HG03097 (cell line): ENCODE data around the gene NFIL3.

Experiments
- ATAC-seq: cut with Tn5 transposase; IDR thresholded peaks from one replicate; pipeline ENCODE4 v1.9.1; 2021; ENCODE audit not compliant: unreplicated experiment, low FRiP score

Gene NFIL3

DNA sequence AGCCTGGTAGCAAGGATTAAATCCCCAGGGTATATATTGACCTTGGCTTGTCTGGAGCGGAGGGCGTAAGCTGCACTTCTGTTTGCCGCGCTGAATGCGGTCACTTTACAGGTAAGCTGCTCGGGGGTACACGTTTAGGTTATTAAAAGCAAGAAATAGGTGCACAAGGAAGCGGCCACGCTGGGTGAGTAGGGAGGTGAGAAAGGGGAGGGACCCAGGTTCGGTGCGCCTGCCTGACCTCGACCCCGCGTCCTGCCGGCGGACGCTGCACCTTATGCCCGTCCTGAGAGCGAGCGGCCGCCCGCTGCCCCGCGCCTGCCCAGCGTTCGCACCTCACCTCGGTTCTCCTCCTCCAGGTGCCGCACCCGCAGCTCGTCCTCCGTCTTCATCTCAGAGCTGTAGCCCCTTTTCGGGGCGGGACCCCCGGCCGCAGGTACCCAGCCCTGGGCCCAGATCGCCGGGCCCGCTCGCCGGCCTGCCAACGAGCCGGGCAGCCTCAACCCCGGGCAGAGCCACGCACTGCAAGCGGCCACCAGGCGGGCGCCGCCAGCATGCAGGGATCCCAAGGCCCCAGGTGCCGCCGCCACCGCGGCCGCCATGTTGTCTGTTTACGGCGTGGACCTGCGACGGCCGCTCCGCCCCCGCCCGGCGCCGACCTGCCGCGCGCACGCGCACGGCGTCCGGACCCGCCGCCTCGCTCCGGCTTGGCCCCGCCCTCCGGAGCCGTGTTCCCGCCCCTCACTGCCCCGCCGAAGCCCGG lies 62.2 kb downstream of the NFIL3 start, which contains the start of gene AUH:
TSS of gene AUH (minus strand) at position 628 of the 760 bp plus-strand sequence. CDS start at position 599, 29 bp downstream.
- peak; percentile 80 for ATAC-seq

DNA sequence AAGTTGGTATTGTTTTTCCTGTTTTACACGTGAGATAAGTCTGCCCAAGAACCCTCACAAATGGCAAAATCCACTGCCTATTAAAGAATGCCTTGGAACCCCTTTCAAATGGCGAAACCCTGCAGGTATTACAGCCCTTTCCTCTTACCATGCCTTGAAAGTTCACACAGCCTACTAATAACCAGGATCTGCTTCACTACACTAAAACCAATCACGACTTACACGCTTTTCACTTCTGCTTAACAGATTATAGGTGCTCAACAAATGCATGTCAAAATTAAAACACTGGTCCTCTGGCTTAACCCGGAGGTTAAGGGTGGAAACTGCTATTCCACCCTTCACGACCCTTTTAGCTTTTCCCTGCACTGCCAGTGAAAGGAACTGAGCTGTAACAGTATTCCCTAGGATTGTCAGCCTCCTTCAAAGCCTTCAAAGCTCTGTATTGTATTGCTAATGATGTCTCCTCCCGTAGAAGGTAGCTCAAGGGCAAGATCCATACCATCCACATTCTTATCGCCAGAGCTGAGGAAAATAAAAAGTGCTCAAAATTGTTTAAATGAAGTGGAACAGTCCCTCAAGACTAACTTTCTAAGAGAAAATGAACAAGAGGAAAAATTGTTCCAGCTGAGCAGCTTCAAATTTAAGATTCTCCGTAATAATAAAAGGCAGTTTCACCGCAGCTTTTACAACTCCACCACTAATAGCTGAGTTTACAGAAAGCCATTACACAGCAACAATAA lies 62.9 kb downstream of the NFIL3 start:
- no peak for ATAC-seq

DNA sequence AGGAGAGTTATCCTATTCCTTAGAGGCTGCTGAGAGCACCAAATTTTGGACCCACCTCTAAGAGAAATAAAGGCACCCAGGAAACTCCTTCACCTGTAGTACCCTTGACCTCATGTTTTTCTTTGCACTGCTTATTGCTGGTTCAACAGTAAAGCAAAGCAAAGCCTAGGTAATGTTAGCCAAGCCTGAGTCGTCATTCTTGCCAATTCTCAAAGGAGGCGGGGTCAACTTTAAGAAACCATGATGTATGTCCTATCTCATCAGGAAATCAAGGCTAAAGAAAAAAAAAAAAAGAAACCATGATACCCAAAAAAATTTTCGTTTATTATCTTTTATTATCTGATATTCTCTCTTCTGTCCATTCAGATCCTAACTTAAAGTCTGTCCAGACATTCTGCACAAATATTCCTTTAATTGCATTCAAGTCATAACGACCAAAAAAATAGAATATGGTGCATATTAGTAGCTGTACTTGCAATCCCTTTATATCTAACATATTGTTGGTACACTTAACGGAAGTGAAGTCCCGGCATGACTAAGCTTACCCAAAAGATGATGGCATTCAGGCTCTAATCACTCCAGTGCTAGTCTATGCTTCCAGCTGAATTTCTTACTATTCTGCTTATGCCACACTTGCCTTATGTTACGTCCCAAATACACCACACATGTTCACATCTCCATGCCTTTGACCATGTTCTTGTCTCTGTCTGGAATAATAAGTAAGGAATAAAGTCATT lies 63.7 kb downstream of the NFIL3 start:
- no peak for ATAC-seq

DNA sequence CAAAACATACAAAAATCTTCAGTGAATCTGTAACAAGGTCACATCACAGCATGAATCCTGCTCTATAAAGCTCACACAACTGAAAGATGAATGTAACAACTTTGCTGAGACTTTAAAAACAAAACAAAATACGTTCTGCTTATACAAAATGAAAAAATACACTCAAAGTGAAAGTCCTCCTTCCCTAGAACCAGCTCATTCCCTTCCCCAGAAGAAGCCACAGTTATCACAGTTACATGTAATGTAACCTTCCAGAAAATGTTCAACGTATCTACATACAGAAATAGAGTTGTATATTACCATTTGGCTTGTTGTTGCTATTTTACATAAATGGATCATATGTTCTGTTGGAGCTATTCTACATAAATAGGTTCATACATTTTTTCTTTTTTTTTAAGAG lies 64.5 kb downstream of the NFIL3 start:
- no peak for ATAC-seq
